Liver (tissue), 9 donors: Measurements from ENCODE around the gene NFIB. TPM values are rescaled to one million over a fixed set of nuclear protein-coding genes. Genes with fewer than 3 reads are reported as not detected.
A peak's percentile ranks its signal among the peaks of the same experiment; 100 is the strongest.

Experiments used
- DNase-seq: peaks from one replicate; pipeline ENCODE4 v3.0.0-alpha.2; 2017; ENCODE audit warnings: low spot score
- H3K27ac ChIP-seq, 2 donors: one replicate each; pipeline ENCODE4 v1.7.0; 2013; ENCODE audit warnings: inconsistent platforms in 2 of 2, low read length in 2 of 2, control low read depth in 1 of 2, low read depth in 1 of 2, mild to moderate bottlenecking in 1 of 2
- H3K27me3 ChIP-seq, 4 donors: one replicate each; pipeline versions ENCODE4 v1.6.1 to v1.7.0; 2013; ENCODE audit warnings: low read length in 3 of 4, inconsistent platforms in 1 of 4, mild to moderate bottlenecking in 1 of 4, moderate library complexity in 1 of 4; ENCODE audit not compliant: control insufficient read depth in 4 of 4, insufficient read depth in 4 of 4
- H3K36me3 ChIP-seq, 4 donors: one replicate each; pipeline versions ENCODE4 v1.6.1 to v1.7.0; 2013; ENCODE audit warnings: low read length in 3 of 4, mild to moderate bottlenecking in 3 of 4, low read depth in 1 of 4, moderate library complexity in 1 of 4; ENCODE audit not compliant: control insufficient read depth in 4 of 4, insufficient read depth in 3 of 4
- H3K4me1 ChIP-seq, 4 donors: one replicate each; pipeline versions ENCODE4 v1.6.1 to v1.7.0; 2013; ENCODE audit warnings: low read length in 3 of 4, mild to moderate bottlenecking in 3 of 4, moderate library complexity in 1 of 4; ENCODE audit not compliant: control insufficient read depth in 4 of 4, insufficient read depth in 4 of 4
- H3K4me3 ChIP-seq, 3 donors: one replicate each; pipeline versions ENCODE4 v1.6.1 to v1.7.0; 2013; ENCODE audit warnings: low read length in 3 of 3, control low read depth in 1 of 3, low read depth in 1 of 3, mild to moderate bottlenecking in 1 of 3
- H3K9ac ChIP-seq, 2 donors: one replicate each; pipeline ENCODE4 v1.7.0; 2013; ENCODE audit warnings: low read length in 2 of 2, mild to moderate bottlenecking in 2 of 2, moderate library complexity in 2 of 2, control low read depth in 1 of 2, low read depth in 1 of 2
- H3K9me3 ChIP-seq, 4 donors: one replicate each; pipeline versions ENCODE4 v1.6.1 to v1.7.0; 2013; ENCODE audit warnings: low read length in 3 of 4; ENCODE audit not compliant: control insufficient read depth in 4 of 4
- ATF3 ChIP-seq: IDR thresholded peaks from 2 replicates; pipeline ENCODE4 v1.6.1; 2016; ENCODE audit warnings: antibody characterized with exemption
- CTCF ChIP-seq: fragments of 150-350 bp; IDR thresholded peaks from 2 replicates; pipeline ENCODE4 v1.5.1; 2017; ENCODE audit warnings: improper control_type of control experiment, low read depth, low read length; ENCODE audit not compliant: missing input control
- FOXA1 ChIP-seq: IDR thresholded peaks from 2 replicates; pipeline ENCODE4 v1.6.1; 2016; ENCODE audit warnings: antibody characterized with exemption
- FOXA2 ChIP-seq: IDR thresholded peaks from 2 replicates; pipeline ENCODE4 v1.6.1; 2016; ENCODE audit warnings: antibody characterized with exemption
- GABPA ChIP-seq, 2 donors: IDR thresholded peaks in 1 of 2; conservative IDR thresholded peaks in 1 of 2; 2 replicates each; pipeline ENCODE4 v1.6.1; 2016; ENCODE audit warnings: antibody characterized with exemption in 2 of 2, mild to moderate bottlenecking in 1 of 2, moderate library complexity in 1 of 2
- HNF4A ChIP-seq, 2 donors: conservative IDR thresholded peaks; 2 replicates each; pipeline ENCODE4 v1.6.1; 2016; ENCODE audit warnings: antibody characterized with exemption in 2 of 2, mild to moderate bottlenecking in 2 of 2
- HNF4G ChIP-seq: IDR thresholded peaks from 2 replicates; pipeline ENCODE4 v1.6.1; 2016; ENCODE audit warnings: antibody characterized with exemption
- JUND ChIP-seq, 2 donors: IDR thresholded peaks; 2 replicates each; pipeline ENCODE4 v1.6.1; 2016; ENCODE audit warnings: antibody characterized with exemption in 2 of 2
- MAX ChIP-seq: IDR thresholded peaks from 2 replicates; pipeline ENCODE4 v1.6.1; 2016; ENCODE audit warnings: antibody characterized with exemption
- RAD21 ChIP-seq, 2 donors: IDR thresholded peaks; 2 replicates each; pipeline ENCODE4 v1.6.1; 2016; ENCODE audit warnings: antibody characterized with exemption in 2 of 2, mild to moderate bottlenecking in 2 of 2
- RXRA ChIP-seq, 2 donors: IDR thresholded peaks; 2 replicates each; pipeline ENCODE4 v1.6.1; 2017 to 2018; ENCODE audit warnings: antibody characterized with exemption in 2 of 2, mild to moderate bottlenecking in 1 of 2
- SP1 ChIP-seq: IDR thresholded peaks from 2 replicates; pipeline ENCODE4 v1.6.1; 2018; ENCODE audit warnings: antibody characterized with exemption, mild to moderate bottlenecking
- TAF1 ChIP-seq: conservative IDR thresholded peaks from 2 replicates; pipeline ENCODE4 v1.6.1; 2016; ENCODE audit warnings: antibody characterized with exemption, mild to moderate bottlenecking
- YY1 ChIP-seq: IDR thresholded peaks from 2 replicates; pipeline ENCODE4 v1.6.1; 2016; ENCODE audit warnings: antibody characterized with exemption, mild to moderate bottlenecking
- ZBTB33 ChIP-seq: IDR thresholded peaks from 2 replicates; pipeline ENCODE4 v1.6.1; 2016; ENCODE audit warnings: antibody characterized with exemption
- WGBS: extraction: QIAGEN DNeasy Blood & Tissue Kit; methylation state at CpG from one replicate; pipeline ENCODE4 v1.1.7; 2013; 5-methylcytosine and 5-hydroxymethylcytosine counted together
- polyA plus RNA-seq, 2 donors: library from polyadenylated mRNA; stranded (reverse) in 1 of 2; unstranded in 1 of 2; fragments of 200-250 nt in 1 of 2; fragments of >200 nt in 1 of 2; fragmentation: Nextera tagmentation in 1 of 2; extraction: Ambion mirVana in 1 of 2; gene quantifications; one replicate each; pipeline versions ENCODE4 v1.2.1 to v1.2.3, GENCODE V29; 2013 to 2015
- total RNA-seq, 2 donors: library from RNA; depleted of rRNA; stranded (reverse); fragments of >200 nt; gene quantifications; one replicate each; pipeline ENCODE4 v1.2.3, GENCODE V29; 2014
- donor health status: healthy.
- donor health status: healthy.
- donor health status: healthy.
- donor health status: healthy.
- donor health status: healthy.

Gene NFIB
- total and polyA plus RNA-seq, 4 donors: 3.2 to 23.2 (median 8.0) TPM

DNA sequence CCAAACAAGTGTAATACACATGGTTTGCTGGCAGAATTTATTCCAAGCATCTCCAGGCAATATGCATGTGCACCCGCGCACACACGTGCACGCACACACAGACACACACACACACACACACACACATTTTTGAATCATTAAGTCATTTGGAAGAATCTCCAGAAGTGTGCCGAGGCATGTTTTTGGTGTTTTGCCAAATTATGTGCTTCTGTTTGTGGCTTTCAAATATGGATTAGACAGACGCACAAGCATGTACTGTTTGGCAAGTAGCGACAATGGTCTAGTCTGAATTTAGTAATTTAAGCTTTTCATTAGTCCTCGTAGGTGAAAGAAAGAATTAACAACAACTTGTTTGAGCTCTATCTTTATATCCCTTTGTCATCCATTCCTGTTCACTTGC is 36.7 kb downstream of the NFIB start:
- Histone ChIP-seq H3K4me1 (peaks cover 2 to 44% (median 21%) of the 10 kb centered on the region in 4 donors), H3K9me3 (no peaks in the 10 kb centered on the region), H3K4me3 (no peak overlapping the region), H3K27me3 (no peaks in the 10 kb centered on the region), H3K36me3 (no peaks in the 10 kb centered on the region), H3K27ac (no peak overlapping the region), H3K9ac (no peak overlapping the region)
- TF ChIP-seq RXRA (IDR thresholded peaks at IDR 0.05): no peak
- no peak for TF ChIP-seq ATF3
- TF ChIP-seq HNF4G: no peak
- TF ChIP-seq GABPA (IDR thresholded peaks at IDR 0.05 in 1 of 2, conservative IDR thresholded peaks at IDR 0.05 in 1 of 2): no peak
- TF ChIP-seq JUND (IDR thresholded peaks at IDR 0.05): peak; percentile 44 to 62
- peak in 1 of 2 donors; percentile 3 for TF ChIP-seq RAD21 (IDR thresholded peaks at IDR 0.05)
- TF ChIP-seq ZBTB33: no peak
- no peak for DNase-seq
- WGBS: 62% methylated on average over 8 of the region's 8 CpGs

DNA sequence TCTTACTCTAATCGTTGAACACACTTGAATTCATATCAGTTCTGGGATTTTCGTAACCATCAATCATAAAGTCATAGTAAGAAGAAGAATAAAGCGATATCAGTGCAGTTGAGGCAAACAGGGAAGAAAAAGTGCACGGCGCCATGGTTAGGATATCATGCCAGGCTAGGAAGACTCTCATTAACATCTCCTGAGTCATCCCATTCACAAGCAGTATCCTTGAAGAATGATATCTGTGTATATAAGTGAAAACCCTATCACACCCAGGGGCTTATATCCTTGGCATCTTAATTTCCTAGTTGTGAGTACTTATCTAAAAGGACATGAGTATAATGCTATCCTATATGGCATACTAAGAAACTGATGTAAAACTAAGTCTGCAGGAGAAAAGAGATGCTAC is 38.6 kb downstream of the NFIB start:
- H3K4me1 ChIP-seq: peaks cover 6 to 54% (median 35%) of the 10 kb centered on the region in 4 donors
- H3K4me3 ChIP-seq: no peak overlapping the region
- no peak overlapping the region for H3K27ac ChIP-seq
- no peak for DNase-seq
- 82% methylated on average over 5 of the region's 5 CpGs for WGBS
- H3K36me3 ChIP-seq: no peaks in the 10 kb centered on the region
- no peak for TF ChIP-seq GABPA (IDR thresholded peaks at IDR 0.05 in 1 of 2, conservative IDR thresholded peaks at IDR 0.05 in 1 of 2)
- no peak for TF ChIP-seq FOXA2
- no peak for TF ChIP-seq CTCF
- no peak for TF ChIP-seq SP1
- TF ChIP-seq FOXA1: no peak
- TF ChIP-seq ATF3: no peak
- no peak for TF ChIP-seq RXRA (IDR thresholded peaks at IDR 0.05)
- no peak for TF ChIP-seq HNF4G
- no peak for TF ChIP-seq TAF1
- no peak for TF ChIP-seq YY1
- no peak for TF ChIP-seq ZBTB33
- TF ChIP-seq RAD21 (IDR thresholded peaks at IDR 0.05): no peak
- no peak for TF ChIP-seq MAX
- no peak for TF ChIP-seq HNF4A (conservative IDR thresholded peaks at IDR 0.05)
- no peak for TF ChIP-seq JUND (IDR thresholded peaks at IDR 0.05)
- H3K27me3 ChIP-seq: no peaks in the 10 kb centered on the region
- no peak overlapping the region for H3K9ac ChIP-seq
- no peaks in the 10 kb centered on the region for H3K9me3 ChIP-seq
